HT-29 (cell line): ENCODE measurements around the gene PON3. TPM values are rescaled to one million over a fixed set of nuclear protein-coding genes. Genes with fewer than 3 reads are reported as not detected.
A peak's percentile ranks its signal among the peaks of the same experiment; 100 is the strongest.

Experiments used
- DNase-seq: peaks from one replicate; pipeline ENCODE4 v3.0.0-alpha.2; 2015; ENCODE audit warnings: low spot score
- total RNA-seq: library from RNA; depleted of rRNA; stranded (reverse); fragments of >200 nt; shearing (Covaris generic); gene quantifications from 2 replicates; pipeline ENCODE4 v1.2.3, GENCODE V29; 2014; rRNA removed

Gene PON3
- 2.2 and 3.6 TPM in 2 replicates for total RNA-seq

GRCh38 chr7:95396136-95397032, at the start of gene PON3:
TSS of gene PON3 (minus strand) at chr7:95396375. CDS start at chr7:95396350, 25 bp downstream.
- DNase-seq, result peak; percentile 82

GRCh38 chr7:95444796-95445195, 48.6 kb upstream of the PON3 start:
- DNase-seq, result no peak

- DNase-seq, result peak; percentile 84
Observed at GRCh38 chr7:95441042-95441823, 45.1 kb upstream of the PON3 start.

- DNase-seq, result no peak
Observed at GRCh38 chr7:95440394-95441038, 44.3 kb upstream of the PON3 start.

GRCh38 chr7:95436407-95436806, 40.2 kb upstream of the PON3 start:
- DNase-seq, result no peak

- DNase-seq, result no peak
Observed at GRCh38 chr7:95435422-95435780, 39.2 kb upstream of the PON3 start.

GRCh38 chr7:95434557-95435421, 38.6 kb upstream of the PON3 start, which contains the start of gene PON2:
TSS of gene PON2 (minus strand) at chr7:95435028. CDS start at chr7:95434951, 77 bp downstream.
- peak; percentile 92 for DNase-seq

GRCh38 chr7:95433952-95434556, 37.9 kb upstream of the PON3 start:
- no peak for DNase-seq

GRCh38 chr7:95433129-95433528, 37.0 kb upstream of the PON3 start:
- DNase-seq, result no peak

- no peak for DNase-seq
Observed at GRCh38 chr7:95432606-95433005, 36.4 kb upstream of the PON3 start.

- DNase-seq, result peak; percentile 25
Observed at GRCh38 chr7:95430864-95431263, 34.7 kb upstream of the PON3 start.

- no peak for DNase-seq
Observed at GRCh38 chr7:95429241-95429990, 33.2 kb upstream of the PON3 start.

- DNase-seq, result no peak
Observed at GRCh38 chr7:95427914-95428516, 31.8 kb upstream of the PON3 start.

- DNase-seq, result no peak
Observed at GRCh38 chr7:95427166-95427565, 31.0 kb upstream of the PON3 start.

- DNase-seq, result no peak
Observed at GRCh38 chr7:95425694-95426093, 29.5 kb upstream of the PON3 start.

GRCh38 chr7:95424716-95425115, 28.5 kb upstream of the PON3 start:
- no peak for DNase-seq

GRCh38 chr7:95421847-95422444, 25.8 kb upstream of the PON3 start:
- no peak for DNase-seq

- peak; percentile 34 for DNase-seq
Observed at GRCh38 chr7:95421000-95421846, 25.0 kb upstream of the PON3 start.
